ENCODE measurements around the gene MAN1B1.

GRCh38 chr9:137109250-137110146, 22.7 kb downstream of the MAN1B1 start:
- TF ChIP-seq, protein P1, sequence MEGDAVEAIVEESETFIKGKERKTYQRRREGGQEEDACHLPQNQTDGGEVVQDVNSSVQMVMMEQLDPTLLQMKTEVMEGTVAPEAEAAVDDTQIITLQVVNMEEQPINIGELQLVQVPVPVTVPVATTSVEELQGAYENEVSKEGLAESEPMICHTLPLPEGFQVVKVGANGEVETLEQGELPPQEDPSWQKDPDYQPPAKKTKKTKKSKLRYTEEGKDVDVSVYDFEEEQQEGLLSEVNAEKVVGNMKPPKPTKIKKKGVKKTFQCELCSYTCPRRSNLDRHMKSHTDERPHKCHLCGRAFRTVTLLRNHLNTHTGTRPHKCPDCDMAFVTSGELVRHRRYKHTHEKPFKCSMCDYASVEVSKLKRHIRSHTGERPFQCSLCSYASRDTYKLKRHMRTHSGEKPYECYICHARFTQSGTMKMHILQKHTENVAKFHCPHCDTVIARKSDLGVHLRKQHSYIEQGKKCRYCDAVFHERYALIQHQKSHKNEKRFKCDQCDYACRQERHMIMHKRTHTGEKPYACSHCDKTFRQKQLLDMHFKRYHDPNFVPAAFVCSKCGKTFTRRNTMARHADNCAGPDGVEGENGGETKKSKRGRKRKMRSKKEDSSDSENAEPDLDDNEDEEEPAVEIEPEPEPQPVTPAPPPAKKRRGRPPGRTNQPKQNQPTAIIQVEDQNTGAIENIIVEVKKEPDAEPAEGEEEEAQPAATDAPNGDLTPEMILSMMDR (IDR thresholded peaks at IDR 0.05) = no peak
- TF ChIP-seq REST (IDR thresholded peaks at IDR 0.05) = no peak
- TF ChIP-seq TP53 (CRISPR knock-in tag; IDR thresholded peaks at IDR 0.05) = no peak
- TF ChIP-seq MAFK (IDR thresholded peaks at IDR 0.05; ENCODE audit: partially characterized antibody) = no peak
- no peak for TF ChIP-seq POLR2A (IDR thresholded peaks at IDR 0.05; ENCODE audit: low read length)
- TF ChIP-seq, protein P2, sequence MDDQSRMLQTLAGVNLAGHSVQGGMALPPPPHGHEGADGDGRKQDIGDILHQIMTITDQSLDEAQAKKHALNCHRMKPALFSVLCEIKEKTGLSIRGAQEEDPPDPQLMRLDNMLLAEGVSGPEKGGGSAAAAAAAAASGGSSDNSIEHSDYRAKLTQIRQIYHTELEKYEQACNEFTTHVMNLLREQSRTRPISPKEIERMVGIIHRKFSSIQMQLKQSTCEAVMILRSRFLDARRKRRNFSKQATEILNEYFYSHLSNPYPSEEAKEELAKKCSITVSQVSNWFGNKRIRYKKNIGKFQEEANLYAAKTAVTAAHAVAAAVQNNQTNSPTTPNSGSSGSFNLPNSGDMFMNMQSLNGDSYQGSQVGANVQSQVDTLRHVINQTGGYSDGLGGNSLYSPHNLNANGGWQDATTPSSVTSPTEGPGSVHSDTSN (IDR thresholded peaks at IDR 0.05) = no peak
- no peak for TF ChIP-seq ESRRA (IDR thresholded peaks at IDR 0.05; ENCODE audit: borderline replicate concordance, low read length)
- no peak for TF ChIP-seq EP300 (IDR thresholded peaks at IDR 0.05)
- no peak for TF ChIP-seq FOSL2 (IDR thresholded peaks at IDR 0.05)
- TF ChIP-seq FOSL2 (CRISPR knock-in tag; IDR thresholded peaks at IDR 0.05) = no peak
- TF ChIP-seq ATOH8 (CRISPR knock-in tag; IDR thresholded peaks at IDR 0.05; ENCODE audit: low read depth) = no peak
- TF ChIP-seq JUN (IDR thresholded peaks at IDR 0.05) = no peak
